HG02885 (cell line): Measurements from ENCODE around the gene MARF1.
"Not testable (repeated sequence)": the region's sequence is repeated elsewhere in the genome, so short reads cannot be mapped to it uniquely, and the experiment has no call there.

ENCODE experiments used
- ATAC-seq: cut with Tn5 transposase; IDR thresholded peaks from one replicate; pipeline ENCODE4 v1.9.1; 2021; ENCODE audit warnings: mild to moderate bottlenecking; ENCODE audit not compliant: unreplicated experiment, poor library complexity

MARF1 gene, protein sequence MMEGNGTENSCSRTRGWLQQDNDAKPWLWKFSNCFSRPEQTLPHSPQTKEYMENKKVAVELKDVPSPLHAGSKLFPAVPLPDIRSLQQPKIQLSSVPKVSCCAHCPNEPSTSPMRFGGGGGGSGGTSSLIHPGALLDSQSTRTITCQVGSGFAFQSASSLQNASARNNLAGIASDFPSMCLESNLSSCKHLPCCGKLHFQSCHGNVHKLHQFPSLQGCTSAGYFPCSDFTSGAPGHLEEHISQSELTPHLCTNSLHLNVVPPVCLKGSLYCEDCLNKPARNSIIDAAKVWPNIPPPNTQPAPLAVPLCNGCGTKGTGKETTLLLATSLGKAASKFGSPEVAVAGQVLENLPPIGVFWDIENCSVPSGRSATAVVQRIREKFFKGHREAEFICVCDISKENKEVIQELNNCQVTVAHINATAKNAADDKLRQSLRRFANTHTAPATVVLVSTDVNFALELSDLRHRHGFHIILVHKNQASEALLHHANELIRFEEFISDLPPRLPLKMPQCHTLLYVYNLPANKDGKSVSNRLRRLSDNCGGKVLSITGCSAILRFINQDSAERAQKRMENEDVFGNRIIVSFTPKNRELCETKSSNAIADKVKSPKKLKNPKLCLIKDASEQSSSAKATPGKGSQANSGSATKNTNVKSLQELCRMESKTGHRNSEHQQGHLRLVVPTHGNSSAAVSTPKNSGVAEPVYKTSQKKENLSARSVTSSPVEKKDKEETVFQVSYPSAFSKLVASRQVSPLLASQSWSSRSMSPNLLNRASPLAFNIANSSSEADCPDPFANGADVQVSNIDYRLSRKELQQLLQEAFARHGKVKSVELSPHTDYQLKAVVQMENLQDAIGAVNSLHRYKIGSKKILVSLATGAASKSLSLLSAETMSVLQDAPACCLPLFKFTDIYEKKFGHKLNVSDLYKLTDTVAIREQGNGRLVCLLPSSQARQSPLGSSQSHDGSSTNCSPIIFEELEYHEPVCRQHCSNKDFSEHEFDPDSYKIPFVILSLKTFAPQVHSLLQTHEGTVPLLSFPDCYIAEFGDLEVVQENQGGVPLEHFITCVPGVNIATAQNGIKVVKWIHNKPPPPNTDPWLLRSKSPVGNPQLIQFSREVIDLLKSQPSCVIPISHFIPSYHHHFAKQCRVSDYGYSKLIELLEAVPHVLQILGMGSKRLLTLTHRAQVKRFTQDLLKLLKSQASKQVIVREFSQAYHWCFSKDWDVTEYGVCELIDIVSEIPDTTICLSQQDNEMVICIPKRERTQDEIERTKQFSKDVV (N-terminal part only)

DNA sequence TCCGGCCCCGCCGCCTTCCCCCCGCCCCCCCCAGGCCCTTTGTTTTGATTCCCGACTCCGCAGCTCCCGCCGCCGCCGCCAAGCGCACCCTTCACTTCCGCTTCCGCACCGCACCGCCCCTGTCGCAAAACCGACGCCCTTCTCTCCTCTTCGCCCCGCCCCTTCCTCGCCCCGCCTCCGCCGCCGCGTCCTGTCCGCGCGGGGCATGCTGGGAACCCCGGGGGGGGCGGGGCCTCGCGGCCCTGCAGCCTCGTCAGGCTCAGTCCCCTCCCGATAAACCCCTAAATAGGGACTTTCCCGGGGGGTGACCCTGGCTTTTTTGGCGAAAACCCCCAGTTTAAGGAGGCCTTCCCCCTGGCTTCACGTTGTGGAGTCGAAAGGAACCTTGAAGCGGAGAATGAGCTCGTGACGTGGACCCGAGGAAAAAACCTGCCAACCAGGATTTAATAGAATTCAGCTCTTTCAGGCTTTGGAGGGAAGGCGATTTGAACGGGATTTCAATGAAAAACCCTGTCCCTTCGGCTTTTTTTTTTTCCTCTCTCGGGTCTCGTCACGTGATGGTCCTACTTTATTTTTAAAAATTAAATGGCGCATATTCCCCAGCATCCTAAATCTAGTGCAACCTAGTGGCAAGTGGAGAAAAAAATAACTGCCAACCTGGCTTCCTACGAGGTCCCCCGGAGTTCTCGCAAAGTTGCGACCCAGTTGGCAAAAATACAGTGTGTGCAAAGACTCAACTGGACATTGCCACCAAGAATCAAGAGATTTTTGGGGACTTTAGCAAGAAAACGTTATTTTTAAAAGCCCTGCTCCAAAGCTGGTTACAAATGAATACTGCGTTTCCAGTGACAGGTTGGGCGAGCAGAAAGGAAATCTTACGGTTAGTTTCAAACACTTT lies at the start of gene MARF1:
Gene MARF1 (minus strand): TSS at position 107 of the 898 bp plus-strand sequence. CDS start 3,921 bp downstream, outside the sequence.
- peak; percentile 59 for ATAC-seq

DNA sequence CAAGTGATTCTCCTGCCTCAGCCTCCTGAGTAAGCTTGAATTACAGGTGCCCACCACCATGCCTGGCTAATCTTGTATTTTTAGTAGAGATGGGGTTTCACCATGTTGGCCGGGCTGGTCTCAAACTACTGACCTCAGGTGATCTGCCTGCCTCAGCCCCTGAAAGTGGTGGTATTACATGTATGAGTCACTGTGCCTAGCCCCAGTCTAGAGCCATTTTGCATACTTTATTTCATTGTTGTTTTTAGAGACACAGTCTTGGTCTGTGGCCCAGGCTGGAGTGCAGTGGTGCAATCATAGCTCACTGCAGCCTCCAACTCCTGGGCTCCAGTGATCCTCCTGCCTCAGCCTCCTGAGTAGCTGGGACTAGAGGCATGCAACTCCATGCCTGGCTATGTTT lies 49.6 kb upstream of the MARF1 start:
- not testable (repeated sequence) for ATAC-seq

DNA sequence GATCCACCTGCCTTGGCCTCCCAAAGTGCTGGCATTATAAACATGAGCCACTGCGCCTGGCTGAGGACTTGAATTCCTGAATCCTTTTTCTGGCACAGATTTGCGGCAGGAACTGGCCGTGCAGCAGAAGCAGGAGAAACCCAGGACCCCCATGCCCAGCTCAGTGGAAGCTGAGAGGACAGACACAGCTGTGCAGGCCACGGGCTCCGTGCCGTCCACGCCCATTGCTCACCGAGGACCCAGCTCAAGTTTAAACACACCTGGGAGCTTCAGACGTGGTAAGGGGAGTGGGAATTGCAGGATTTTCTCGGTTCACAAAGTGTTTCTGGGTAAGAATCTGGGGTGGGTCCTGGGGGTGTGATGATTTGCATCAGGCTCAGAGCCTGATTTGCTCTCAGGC lies 48.1 kb upstream of the MARF1 start:
- ATAC-seq, result no peak

GRCh38 chr16:15690296-15690695 lies 47.3 kb upstream of the MARF1 start:
- ATAC-seq, result no peak

- ATAC-seq, result no peak
These were observed 46.3 kb upstream of the MARF1 start for GRCh38 chr16:15689290-15689689.

GRCh38 chr16:15686287-15686686 lies 43.3 kb upstream of the MARF1 start:
- ATAC-seq, result no peak

GRCh38 chr16:15682105-15682570 lies 39.2 kb upstream of the MARF1 start:
- ATAC-seq, result no peak

GRCh38 chr16:15677447-15677846 lies 34.5 kb upstream of the MARF1 start:
- ATAC-seq, result no peak

GRCh38 chr16:15676506-15676905 lies 33.6 kb upstream of the MARF1 start:
- no peak for ATAC-seq

DNA sequence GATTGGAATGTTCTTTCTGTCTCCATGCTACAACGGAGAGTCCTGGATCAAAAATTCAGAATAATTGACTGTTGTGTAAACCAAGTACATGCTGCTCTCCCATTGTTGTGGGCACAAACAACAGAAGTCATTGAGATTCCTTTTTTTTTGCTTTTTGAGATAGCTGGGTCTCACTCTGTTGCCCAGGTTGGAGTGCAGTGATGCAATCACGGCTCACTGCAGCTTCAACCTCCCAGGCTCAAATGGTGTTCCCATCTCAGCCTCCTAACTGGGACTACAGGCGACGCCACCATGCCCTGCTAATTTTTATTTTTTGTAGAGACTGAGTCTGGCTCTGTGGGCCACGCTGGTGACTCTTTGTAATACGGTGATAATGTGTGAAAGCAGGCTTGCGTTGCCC lies 31.6 kb upstream of the MARF1 start:
- ATAC-seq, result no peak

DNA sequence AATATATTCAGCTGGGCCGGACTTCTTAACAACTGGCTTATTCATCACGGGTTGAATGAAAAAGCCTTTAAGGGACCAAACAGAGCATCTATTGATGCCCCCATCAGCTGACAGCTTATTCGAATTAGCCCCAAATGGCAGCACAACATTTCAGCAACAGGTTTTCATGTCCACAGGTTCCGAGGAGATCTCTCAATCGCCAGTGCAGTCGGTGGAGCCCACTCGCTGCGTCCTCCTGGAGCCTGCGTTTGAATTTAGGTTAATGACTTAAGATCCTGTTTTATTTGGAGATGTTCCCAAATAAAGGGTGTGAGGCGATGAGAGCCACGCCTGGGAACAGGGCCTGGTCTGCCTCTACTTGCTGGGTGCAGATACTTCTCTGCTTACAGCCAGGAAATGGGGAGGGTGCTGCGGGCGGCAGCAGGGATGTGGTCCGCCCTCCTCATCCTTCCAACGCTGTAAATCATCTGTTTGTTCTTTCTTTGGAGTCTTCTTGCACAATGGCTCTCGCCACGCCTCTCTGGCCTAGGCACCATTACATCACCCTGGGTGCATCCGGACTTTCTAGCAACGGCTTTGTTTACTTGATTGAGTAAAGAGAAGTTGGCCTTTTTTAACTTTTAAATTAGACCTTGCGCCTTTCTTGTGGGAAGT lies 29.7 kb upstream of the MARF1 start:
- ATAC-seq, result no peak

- not testable (repeated sequence) for ATAC-seq
These were observed 29.2 kb upstream of the MARF1 start for GRCh38 chr16:15672127-15672513.

GRCh38 chr16:15671530-15672117 lies 28.7 kb upstream of the MARF1 start:
- ATAC-seq, result no peak

DNA sequence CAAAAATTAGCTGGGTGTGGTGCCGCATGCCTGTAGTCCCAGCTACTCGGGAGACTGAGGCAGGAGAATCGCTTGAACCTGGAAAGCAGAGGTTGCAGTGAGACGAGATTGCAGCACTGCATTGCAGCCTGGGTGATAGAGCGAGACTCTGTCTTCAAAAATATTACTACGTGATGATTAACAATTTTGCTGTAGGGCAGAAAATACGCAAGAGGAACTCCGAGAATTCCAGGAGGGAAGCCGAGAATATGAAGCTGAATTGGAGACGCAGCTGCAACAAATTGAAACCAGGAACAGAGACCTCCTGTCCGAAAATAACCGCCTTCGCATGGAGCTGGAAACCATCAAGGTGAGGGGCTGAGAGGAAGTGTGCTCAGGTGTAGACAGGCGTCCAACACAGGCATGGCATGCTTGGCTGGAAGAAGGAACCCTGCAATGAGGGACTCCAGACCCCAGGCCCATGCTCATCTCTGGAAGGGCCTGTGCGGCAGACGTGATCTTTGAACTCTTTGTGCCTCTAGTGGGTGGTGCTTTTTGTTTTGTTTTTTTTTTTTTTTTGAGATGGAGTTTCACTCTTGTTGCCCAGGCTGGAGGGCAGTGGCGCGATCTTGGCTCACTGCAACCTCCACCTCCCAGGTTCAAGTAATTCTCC lies 24.3 kb upstream of the MARF1 start:
- no peak for ATAC-seq

DNA sequence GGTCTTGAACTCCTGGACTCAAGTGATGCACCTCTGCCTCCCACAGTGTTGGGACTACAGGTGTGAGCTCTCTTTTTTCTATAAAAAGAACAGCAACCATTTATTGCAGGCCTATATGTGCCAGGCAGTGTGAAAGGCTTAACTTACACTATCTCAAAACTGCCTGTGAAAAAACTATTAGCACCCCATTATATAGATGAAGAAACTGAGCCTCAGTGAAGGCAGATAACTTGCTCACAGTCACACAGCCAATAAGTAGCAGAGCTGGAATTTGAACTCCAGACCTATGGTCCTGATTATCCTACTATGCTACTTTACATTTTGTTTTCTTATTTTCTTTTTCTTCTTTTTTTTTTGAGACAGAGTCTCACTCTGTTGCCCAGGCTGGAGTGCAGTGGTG lies 22.2 kb upstream of the MARF1 start:
- no peak for ATAC-seq

GRCh38 chr16:15660203-15660601 lies 17.2 kb upstream of the MARF1 start:
- no peak for ATAC-seq

DNA sequence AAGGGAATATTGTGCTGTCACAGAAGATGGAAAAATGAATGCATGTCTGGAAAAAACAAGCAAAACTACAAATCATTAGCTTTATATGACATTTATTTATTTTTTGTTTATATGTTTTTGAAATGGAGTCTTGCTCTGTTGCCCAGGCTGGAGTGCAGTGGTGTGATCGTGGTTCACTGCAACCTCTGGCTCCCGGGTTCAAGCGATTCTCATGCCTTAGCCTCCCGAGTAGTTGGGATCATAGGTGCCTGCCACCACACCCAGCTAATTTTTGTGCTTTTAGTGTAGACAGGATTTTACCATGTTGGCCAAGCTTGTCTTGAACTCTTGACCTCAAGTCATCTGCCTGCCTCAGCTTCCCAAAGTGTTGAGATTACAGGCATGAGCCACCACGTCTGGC lies 15.6 kb upstream of the MARF1 start:
- ATAC-seq, result no peak

- ATAC-seq, result no peak
These were observed 15.2 kb upstream of the MARF1 start for GRCh38 chr16:15658149-15658548.
